HG02798 (cell line): ENCODE measurements around the gene CGB7.
"Not testable (repeated sequence)": the region's sequence is repeated elsewhere in the genome, so short reads cannot be mapped to it uniquely, and the experiment has no call there.

Source experiments
- ATAC-seq: cut with Tn5 transposase; IDR thresholded peaks from one replicate; pipeline ENCODE4 v1.9.1; 2021; ENCODE audit warnings: mild to moderate bottlenecking; ENCODE audit not compliant: unreplicated experiment, poor library complexity

Gene CGB7

GRCh38 chr19:49074869-49075268 is 17.3 kb upstream of the CGB7 start:
- not testable (repeated sequence) for ATAC-seq

- ATAC-seq: no peak
Measured at GRCh38 chr19:49073514-49074378, 16.2 kb upstream of the CGB7 start.

- no peak for ATAC-seq
Measured at GRCh38 chr19:49071860-49072547, 14.5 kb upstream of the CGB7 start.

- ATAC-seq: no peak
Measured at GRCh38 chr19:49070416-49070815, 12.9 kb upstream of the CGB7 start.

- ATAC-seq: no peak
Measured at GRCh38 chr19:49069026-49069425, 11.5 kb upstream of the CGB7 start.

- ATAC-seq: no peak
Measured at GRCh38 chr19:49067554-49067953, 10.0 kb upstream of the CGB7 start.

- ATAC-seq: no peak
Measured at GRCh38 chr19:49065905-49066512, 8.5 kb upstream of the CGB7 start.

- ATAC-seq: no peak
Measured at GRCh38 chr19:49064768-49065611, 7.4 kb upstream of the CGB7 start, which contains the start of gene NTF4. Gene NTF4, minus strand, starts transcription at chr19:49064818. Its CDS starts 2,821 bp downstream, at chr19:49061997.

GRCh38 chr19:49064029-49064629 is 6.6 kb upstream of the CGB7 start:
- ATAC-seq: no peak

GRCh38 chr19:49061445-49061844 is 3.9 kb upstream of the CGB7 start:
- ATAC-seq: no peak

- ATAC-seq: no peak
Measured at GRCh38 chr19:49061000-49061399, 3.5 kb upstream of the CGB7 start.

GRCh38 chr19:49059053-49059452 is 1.5 kb upstream of the CGB7 start:
- no peak for ATAC-seq

GRCh38 chr19:49058562-49058961 is 1.0 kb upstream of the CGB7 start:
- ATAC-seq: no peak

GRCh38 chr19:49056902-49057596 is 500 bp downstream of the CGB7 start:
- not testable (repeated sequence) for ATAC-seq

GRCh38 chr19:49056101-49056901 is 1.2 kb downstream of the CGB7 start:
- no peak for ATAC-seq

- ATAC-seq: not testable (repeated sequence)
Measured at GRCh38 chr19:49050376-49051033, 7.0 kb downstream of the CGB7 start.

GRCh38 chr19:49049834-49050233 is 7.7 kb downstream of the CGB7 start:
- ATAC-seq: not testable (repeated sequence)

GRCh38 chr19:49049011-49049410 is 8.5 kb downstream of the CGB7 start, which contains the start of gene CGB8:
Gene CGB8, minus strand, starts transcription at chr19:49049111. Its CDS starts 372 bp downstream, at chr19:49048739.
- not testable (repeated sequence) for ATAC-seq
